AG10803 (cell line): ENCODE measurements around the gene PLA2G1B.

Experiments used
- DNase-seq: peaks from one replicate; pipeline ENCODE4 v3.0.0; 2010; ENCODE audit warnings: low read depth
- H3K4me3 ChIP-seq: 2 replicates; pipeline ENCODE4 v1.5.1; 2011; ENCODE audit warnings: mild to moderate bottlenecking, low read length, control low read depth
- TF ChIP-seq, protein P1 (sequence below): conservative IDR thresholded peaks from 2 replicates; pipeline ENCODE4 v1.5.1; 2011; ENCODE audit warnings: mild to moderate bottlenecking, low read length, control low read depth, inconsistent platforms

Gene PLA2G1B

DNA sequence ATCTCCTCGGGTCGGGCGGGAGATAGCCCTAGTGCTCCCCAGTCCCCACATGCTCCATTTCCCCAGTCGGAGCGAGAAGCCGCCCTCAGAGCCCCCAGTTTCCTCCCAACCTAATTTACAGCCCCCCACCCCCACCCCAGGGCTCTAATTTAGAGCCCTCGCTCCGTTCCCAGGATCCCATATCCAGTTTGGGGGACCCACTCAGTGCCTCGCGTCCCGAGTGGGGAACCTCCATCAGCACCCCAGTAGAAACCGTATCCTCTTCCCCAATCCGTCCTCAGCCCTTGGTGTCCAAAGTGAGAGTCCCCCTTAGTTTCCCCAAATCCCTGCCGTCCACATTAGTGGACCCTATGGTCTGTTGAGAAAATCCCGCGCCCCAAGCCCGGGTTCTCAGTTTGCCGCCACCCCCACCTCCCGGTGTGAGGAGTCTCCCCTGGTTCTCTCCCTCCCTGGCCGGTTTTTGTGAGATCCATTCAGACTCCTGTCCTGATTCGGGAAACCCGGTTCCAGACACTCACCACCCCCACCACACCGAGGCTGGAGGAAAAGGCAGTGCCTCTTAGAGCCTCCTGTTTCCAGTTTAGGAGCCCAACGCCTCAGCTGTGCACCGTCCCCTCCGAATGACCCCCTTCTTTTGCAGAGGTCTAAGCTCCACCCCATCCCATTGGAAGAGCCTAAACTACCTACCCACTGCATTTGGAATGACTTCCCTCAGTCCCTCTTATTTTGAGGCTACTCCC is 42.2 kb upstream of the PLA2G1B start:
- H3K4me3 ChIP-seq: no peak overlapping the region
- no peak for DNase-seq
- TF ChIP-seq, protein P1, sequence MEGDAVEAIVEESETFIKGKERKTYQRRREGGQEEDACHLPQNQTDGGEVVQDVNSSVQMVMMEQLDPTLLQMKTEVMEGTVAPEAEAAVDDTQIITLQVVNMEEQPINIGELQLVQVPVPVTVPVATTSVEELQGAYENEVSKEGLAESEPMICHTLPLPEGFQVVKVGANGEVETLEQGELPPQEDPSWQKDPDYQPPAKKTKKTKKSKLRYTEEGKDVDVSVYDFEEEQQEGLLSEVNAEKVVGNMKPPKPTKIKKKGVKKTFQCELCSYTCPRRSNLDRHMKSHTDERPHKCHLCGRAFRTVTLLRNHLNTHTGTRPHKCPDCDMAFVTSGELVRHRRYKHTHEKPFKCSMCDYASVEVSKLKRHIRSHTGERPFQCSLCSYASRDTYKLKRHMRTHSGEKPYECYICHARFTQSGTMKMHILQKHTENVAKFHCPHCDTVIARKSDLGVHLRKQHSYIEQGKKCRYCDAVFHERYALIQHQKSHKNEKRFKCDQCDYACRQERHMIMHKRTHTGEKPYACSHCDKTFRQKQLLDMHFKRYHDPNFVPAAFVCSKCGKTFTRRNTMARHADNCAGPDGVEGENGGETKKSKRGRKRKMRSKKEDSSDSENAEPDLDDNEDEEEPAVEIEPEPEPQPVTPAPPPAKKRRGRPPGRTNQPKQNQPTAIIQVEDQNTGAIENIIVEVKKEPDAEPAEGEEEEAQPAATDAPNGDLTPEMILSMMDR: no peak

DNA sequence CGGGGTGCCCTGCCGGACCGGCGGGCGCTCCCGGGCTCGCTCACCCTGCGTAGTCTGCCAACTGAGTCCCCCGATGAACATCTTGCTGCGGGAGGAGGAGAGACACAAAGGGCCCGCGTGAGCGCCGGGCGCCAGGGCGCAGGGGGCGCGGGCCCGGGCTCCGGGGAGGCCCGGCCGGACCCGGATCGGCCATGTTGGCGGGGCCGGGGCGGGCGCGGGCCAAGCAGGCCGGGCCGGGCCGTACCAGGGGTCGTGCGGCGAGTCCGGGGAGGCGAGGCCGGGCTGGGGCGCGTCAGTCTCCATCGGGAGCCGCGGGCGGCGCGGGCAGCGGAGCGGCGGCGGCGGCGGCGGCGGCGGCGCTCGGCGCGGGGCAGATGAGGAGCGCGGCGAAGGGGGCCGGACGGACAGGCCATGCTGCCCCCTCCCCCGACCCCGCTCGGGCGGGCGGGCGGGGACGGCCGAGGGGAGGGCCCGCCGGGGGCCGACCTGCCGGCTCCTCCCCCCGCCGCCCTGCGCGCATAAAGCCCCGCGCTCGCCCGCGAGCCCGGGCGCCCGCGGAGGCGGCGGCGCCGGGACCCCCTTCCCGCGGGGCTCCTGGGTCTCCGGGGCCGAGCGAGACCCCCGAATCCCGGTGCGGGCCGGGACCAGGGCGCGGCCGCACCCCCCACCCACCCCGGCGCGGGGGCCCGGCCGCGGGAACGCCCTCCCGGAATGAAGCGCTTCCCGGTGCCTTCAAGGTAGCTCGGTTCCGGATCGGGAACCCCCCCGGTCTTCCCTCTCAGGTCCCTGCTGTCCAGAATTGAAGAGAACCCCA is 41.4 kb upstream of the PLA2G1B start, which contains the start of gene MSI1:
Gene MSI1, minus strand, starts transcription at position 376 of the 814 bp plus-strand sequence. Its CDS starts 73 bp downstream, at position 303.
- TF ChIP-seq, protein P1: no peak
- no peak for DNase-seq
- no peak within 1 kb of the TSS for H3K4me3 ChIP-seq

DNA sequence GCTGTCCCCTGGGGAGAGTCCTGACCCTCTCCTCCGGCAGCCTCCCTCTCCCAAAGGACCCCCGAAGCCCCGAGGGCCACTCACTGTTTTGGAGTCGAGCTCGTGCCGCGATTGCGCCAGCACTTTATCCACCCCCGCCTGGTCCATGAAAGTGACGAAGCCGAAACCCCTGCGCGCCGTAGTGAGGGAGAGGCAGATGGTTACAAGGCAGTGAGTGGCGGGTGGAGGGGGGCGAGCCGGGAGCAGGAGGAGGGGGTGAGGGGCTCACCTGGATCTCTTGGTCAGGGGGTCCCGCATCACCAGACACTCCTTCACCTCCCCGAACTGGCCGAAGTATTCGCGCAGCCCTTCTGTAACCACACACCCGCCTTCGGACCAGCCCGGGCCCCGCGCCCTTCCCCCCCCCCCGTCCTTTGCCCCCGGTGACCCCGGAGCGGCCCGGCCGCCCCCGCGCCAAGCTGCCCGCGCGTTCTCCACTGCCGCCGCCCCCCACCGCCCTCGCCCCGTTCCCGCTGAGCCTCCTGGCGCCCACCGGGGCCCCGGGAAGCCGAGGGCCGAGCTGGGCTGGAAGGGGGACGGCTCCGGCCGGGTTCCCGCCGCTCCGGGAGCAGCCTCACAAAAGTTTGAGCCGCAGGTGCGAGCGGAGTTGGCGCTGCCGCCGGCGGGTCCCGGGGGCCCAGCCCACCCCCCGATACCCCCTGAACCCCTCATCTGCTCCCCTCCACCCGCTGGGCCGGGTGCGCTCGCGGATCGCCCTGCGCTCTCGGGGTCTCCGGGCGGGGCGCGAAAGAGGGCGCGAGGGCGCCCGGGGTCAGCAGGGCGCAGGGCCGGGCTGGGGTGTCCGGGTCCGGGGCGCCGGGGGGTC is 40.6 kb upstream of the PLA2G1B start:
- TF ChIP-seq, protein P1: no peak
- no peak overlapping the region for H3K4me3 ChIP-seq
- DNase-seq: no peak

DNA sequence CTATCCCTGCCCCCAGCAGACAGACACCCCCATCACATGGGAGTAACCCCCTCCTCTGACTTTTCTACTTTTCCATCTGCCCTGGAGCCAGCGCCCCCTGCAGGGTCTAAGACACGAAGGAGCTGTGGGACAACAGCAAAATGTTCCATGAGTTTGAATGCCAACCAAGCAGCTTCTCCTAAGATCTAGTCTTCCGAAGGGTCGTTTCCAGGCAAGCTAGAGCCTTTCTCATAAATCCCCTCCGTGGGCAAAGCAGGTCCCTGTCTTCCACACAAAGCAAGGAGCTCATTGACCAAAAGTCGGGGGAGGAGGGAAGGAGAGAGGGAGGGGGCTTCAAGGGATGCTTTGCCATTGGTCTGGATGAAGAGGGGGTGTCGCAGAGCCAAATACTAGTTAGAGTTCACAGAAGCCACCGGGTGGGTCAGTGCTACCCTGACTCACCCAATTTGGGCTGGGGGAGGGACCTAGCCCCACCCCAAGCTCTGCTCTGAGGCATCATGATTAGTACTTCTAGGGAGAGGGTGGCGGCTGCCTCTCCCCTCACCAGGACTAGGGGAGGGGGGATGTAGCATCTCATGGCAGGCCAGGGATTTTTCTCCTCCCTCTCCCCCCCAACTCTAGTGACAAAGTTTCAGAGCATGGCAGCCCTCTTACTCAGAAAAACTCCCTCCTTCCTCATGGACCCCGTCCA is 39.8 kb upstream of the PLA2G1B start:
- DNase-seq: no peak
- TF ChIP-seq, protein P1: peak; percentile 21; the same call in 1 of the 2 replicates
- no peak overlapping the region for H3K4me3 ChIP-seq

DNA sequence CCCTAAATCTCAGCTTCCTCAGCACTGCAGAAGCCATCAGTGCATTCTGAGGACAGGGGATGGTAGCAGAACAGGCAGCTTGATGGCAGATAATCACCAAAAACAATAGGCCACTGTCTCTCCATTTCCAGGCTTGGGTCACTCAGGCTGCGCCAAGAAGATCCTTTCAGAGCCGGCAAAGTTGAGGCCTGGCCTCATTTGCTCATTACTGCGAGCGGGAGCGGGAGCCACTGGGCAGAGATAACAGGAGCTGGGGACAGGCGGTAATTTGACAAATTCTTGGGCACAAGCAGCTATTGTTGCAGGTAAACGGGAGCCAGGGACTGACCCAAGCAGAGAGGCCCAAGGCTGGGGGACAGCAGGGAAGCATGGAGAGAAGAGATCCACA is 39.3 kb upstream of the PLA2G1B start:
- H3K4me3 ChIP-seq: no peak overlapping the region
- TF ChIP-seq, protein P1: no peak
- no peak for DNase-seq

DNA sequence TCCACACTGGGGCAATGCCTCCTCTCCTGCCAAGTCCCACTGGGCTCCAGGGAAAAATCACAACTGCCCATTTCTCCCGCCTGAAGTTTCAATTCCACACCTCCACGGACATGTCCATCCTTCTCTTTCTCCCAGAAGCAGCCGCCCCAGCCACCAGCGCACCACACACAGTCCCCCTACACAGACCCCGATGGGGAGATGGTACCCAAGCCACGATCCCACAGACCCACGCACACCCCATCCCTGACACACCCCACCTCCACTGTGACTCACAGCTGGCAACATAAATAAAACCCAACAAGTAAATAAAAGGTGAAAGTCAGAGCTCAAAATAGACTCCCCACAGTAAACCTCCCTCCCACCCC is 38.7 kb upstream of the PLA2G1B start:
- no peak overlapping the region for H3K4me3 ChIP-seq
- no peak for DNase-seq
- TF ChIP-seq, protein P1: no peak
